Neural cell (in vitro differentiated cells): ENCODE results near the gene TPSD1. TPM values are rescaled to one million over a fixed set of nuclear protein-coding genes. Genes with fewer than 3 reads are reported as not detected.

ENCODE experiments used
- H2AFZ ChIP-seq: fragments of 200-600, 300-800 bp; sonication (generic), shearing (Covaris generic); 2 replicates; pipeline ENCODE4 v1.6.0; 2014; ENCODE audit warnings: low read depth, mild to moderate bottlenecking, antibody characterized with exemption, low read length, moderate library complexity
- H3F3A ChIP-seq: fragments of 200-600 bp; shearing (Covaris generic); 2 replicates; pipeline ENCODE4 v1.6.1; 2016; ENCODE audit warnings: mild to moderate bottlenecking, moderate library complexity, mixed read lengths, antibody characterized with exemption, low read length; ENCODE audit not compliant: insufficient read depth, poor library complexity, severe bottlenecking
- H3K27ac ChIP-seq: fragments of 200-600, 300-800 bp; sonication (generic), shearing (Covaris generic); 2 replicates; pipeline ENCODE4 v1.5.1; 2014; ENCODE audit warnings: mild to moderate bottlenecking, low read length, moderate library complexity
- H3K27me3 ChIP-seq: fragments of 300-800, 200-600 bp; sonication (generic), shearing (Covaris generic); 2 replicates; pipeline ENCODE4 v1.6.0; 2014; ENCODE audit warnings: mild to moderate bottlenecking, low read depth, low read length, moderate library complexity; ENCODE audit not compliant: insufficient read depth
- H3K36me3 ChIP-seq: fragments of 300-800, 200-600 bp; sonication (generic), shearing (Covaris generic); 2 replicates; pipeline ENCODE4 v1.5.1; 2014; ENCODE audit warnings: mild to moderate bottlenecking, antibody characterized with exemption, low read length, moderate library complexity; ENCODE audit not compliant: insufficient read depth
- H3K4me2 ChIP-seq: fragments of 300-800, 200-600 bp; sonication (generic), shearing (Covaris generic); 2 replicates; pipeline ENCODE4 v1.6.0; 2014; ENCODE audit warnings: mild to moderate bottlenecking, low read length
- H3K4me3 ChIP-seq: fragments of 300-800, 200-600 bp; sonication (generic), shearing (Covaris generic); 2 replicates; pipeline ENCODE4 v1.5.1; 2014; ENCODE audit warnings: mild to moderate bottlenecking, low read length, moderate library complexity
- H3K79me2 ChIP-seq: fragments of 200-600 bp; shearing (Covaris generic); replicated peaks from 2 replicates; pipeline ENCODE4 v1.6.0; 2014; ENCODE audit warnings: mild to moderate bottlenecking, low read length, moderate library complexity; ENCODE audit not compliant: insufficient read depth
- H3K9ac ChIP-seq: fragments of 300-800, 200-600 bp; sonication (generic), shearing (Covaris generic); 2 replicates; pipeline ENCODE4 v1.6.1; 2016; ENCODE audit warnings: mild to moderate bottlenecking, low read length, mixed read lengths
- H3K9me2 ChIP-seq: fragments of 200-600 bp; shearing (Covaris generic); 2 replicates; pipeline ENCODE4 v1.6.1; 2016; ENCODE audit warnings: mild to moderate bottlenecking, low read length, mixed read lengths; ENCODE audit not compliant: insufficient read depth
- H3K9me3 ChIP-seq: fragments of 200-600, 300-800 bp; sonication (generic), shearing (Covaris generic); 2 replicates; pipeline ENCODE4 v1.6.1; 2016; ENCODE audit warnings: mild to moderate bottlenecking, mixed run types, low read length, moderate library complexity, mixed read lengths
- H4K20me1 ChIP-seq: fragments of 200-600 bp; shearing (Covaris generic); 2 replicates; pipeline ENCODE4 v1.6.1; 2016; ENCODE audit warnings: mild to moderate bottlenecking, mixed run types; ENCODE audit not compliant: insufficient read depth
- EP300 ChIP-seq: fragments of 450-650 bp; conservative IDR thresholded peaks from 2 replicates; pipeline ENCODE4 v1.6.1; 2014; ENCODE audit warnings: antibody characterized with exemption, mild to moderate bottlenecking, moderate library complexity; ENCODE audit not compliant: poor library complexity, severe bottlenecking
- EZH2 ChIP-seq: fragments of 200-600, 300-800 bp; shearing (Covaris generic), sonication (generic); IDR thresholded peaks from 2 replicates; pipeline ENCODE4 v1.6.1; 2014; ENCODE audit warnings: antibody characterized with exemption, low read length, borderline replicate concordance, mild to moderate bottlenecking; ENCODE audit not compliant: insufficient read depth, poor library complexity, severe bottlenecking
- MXI1 ChIP-seq: fragments of 450-650 bp; conservative IDR thresholded peaks from 2 replicates; pipeline ENCODE4 v1.6.1; 2014; ENCODE audit warnings: antibody characterized with exemption, mild to moderate bottlenecking; ENCODE audit not compliant: poor library complexity, severe bottlenecking
- POLR2AphosphoS5 ChIP-seq: IDR thresholded peaks from 2 replicates; pipeline ENCODE4 v1.6.1; 2012
- RAD21 ChIP-seq: fragments of 450-650 bp; conservative IDR thresholded peaks from 2 replicates; pipeline ENCODE4 v1.6.1; 2014; ENCODE audit warnings: antibody characterized with exemption, mild to moderate bottlenecking, moderate library complexity
- SMC3 ChIP-seq: fragments of 450-650 bp; conservative IDR thresholded peaks from 2 replicates; pipeline ENCODE4 v1.6.1; 2014; ENCODE audit warnings: antibody characterized with exemption, mild to moderate bottlenecking, moderate library complexity; ENCODE audit not compliant: poor library complexity
- TAF1 ChIP-seq: IDR thresholded peaks from 2 replicates; pipeline ENCODE4 v1.6.1; 2012; ENCODE audit warnings: low read depth
- polyA plus RNA-seq: library from polyadenylated mRNA; depleted of rRNA; stranded (reverse); fragments of >200 nt; gene quantifications from 2 replicates; pipeline ENCODE4 v1.2.3, GENCODE V29; 2014
- TF ChIP-seq, protein P1 (sequence below): IDR thresholded peaks from 2 replicates; pipeline ENCODE4 v1.6.1; 2012; ENCODE audit warnings: borderline replicate concordance
- TF ChIP-seq, protein P2 (sequence below): fragments of 450-650 bp; IDR thresholded peaks from 2 replicates; pipeline ENCODE4 v1.5.1; 2014; ENCODE audit warnings: antibody characterized with exemption, mild to moderate bottlenecking, moderate library complexity; ENCODE audit not compliant: poor library complexity, severe bottlenecking

The TPSD1 gene
- polyA plus RNA-seq, 1 donor from 2014 or later, result not detected

DNA sequence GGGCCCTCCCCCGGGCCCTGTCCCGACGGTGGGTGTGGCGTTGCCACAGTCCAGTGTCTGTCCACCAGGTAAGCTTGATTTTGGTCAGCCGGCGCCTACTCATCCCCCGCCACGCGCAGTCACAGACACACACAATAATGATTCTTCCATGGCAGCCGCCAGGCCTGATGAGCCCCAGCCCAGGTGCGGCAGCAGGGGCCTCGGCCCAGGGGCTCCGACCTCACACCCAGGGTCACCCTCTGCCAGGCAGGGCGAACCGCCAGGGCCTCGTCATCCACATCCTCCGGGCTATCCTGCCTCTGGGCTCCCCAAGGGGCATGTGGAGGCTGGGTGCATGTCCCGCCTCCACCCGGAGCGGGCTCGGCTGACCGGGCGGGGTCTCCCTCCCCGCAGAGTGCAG lies 38.3 kb upstream of the TPSD1 start:
- no peaks in the 10 kb centered on the region for H3K9me2 ChIP-seq
- no peaks in the 10 kb centered on the region for H3K79me2 ChIP-seq
- H3F3A ChIP-seq, result no peaks in the 10 kb centered on the region
- no peak overlapping the region for H3K4me3 ChIP-seq
- H2AFZ ChIP-seq, result no peak overlapping the region
- no peak overlapping the region for H3K27ac ChIP-seq
- TF ChIP-seq MXI1, result no peak
- no peak for TF ChIP-seq POLR2AphosphoS5
- TF ChIP-seq, protein P1, sequence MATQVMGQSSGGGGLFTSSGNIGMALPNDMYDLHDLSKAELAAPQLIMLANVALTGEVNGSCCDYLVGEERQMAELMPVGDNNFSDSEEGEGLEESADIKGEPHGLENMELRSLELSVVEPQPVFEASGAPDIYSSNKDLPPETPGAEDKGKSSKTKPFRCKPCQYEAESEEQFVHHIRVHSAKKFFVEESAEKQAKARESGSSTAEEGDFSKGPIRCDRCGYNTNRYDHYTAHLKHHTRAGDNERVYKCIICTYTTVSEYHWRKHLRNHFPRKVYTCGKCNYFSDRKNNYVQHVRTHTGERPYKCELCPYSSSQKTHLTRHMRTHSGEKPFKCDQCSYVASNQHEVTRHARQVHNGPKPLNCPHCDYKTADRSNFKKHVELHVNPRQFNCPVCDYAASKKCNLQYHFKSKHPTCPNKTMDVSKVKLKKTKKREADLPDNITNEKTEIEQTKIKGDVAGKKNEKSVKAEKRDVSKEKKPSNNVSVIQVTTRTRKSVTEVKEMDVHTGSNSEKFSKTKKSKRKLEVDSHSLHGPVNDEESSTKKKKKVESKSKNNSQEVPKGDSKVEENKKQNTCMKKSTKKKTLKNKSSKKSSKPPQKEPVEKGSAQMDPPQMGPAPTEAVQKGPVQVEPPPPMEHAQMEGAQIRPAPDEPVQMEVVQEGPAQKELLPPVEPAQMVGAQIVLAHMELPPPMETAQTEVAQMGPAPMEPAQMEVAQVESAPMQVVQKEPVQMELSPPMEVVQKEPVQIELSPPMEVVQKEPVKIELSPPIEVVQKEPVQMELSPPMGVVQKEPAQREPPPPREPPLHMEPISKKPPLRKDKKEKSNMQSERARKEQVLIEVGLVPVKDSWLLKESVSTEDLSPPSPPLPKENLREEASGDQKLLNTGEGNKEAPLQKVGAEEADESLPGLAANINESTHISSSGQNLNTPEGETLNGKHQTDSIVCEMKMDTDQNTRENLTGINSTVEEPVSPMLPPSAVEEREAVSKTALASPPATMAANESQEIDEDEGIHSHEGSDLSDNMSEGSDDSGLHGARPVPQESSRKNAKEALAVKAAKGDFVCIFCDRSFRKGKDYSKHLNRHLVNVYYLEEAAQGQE, result no peak
- TF ChIP-seq EP300, result no peak
- TF ChIP-seq SMC3, result no peak
- no peak for TF ChIP-seq RAD21
- no peak for TF ChIP-seq TAF1
- no peak for TF ChIP-seq EZH2
- TF ChIP-seq, protein P2, sequence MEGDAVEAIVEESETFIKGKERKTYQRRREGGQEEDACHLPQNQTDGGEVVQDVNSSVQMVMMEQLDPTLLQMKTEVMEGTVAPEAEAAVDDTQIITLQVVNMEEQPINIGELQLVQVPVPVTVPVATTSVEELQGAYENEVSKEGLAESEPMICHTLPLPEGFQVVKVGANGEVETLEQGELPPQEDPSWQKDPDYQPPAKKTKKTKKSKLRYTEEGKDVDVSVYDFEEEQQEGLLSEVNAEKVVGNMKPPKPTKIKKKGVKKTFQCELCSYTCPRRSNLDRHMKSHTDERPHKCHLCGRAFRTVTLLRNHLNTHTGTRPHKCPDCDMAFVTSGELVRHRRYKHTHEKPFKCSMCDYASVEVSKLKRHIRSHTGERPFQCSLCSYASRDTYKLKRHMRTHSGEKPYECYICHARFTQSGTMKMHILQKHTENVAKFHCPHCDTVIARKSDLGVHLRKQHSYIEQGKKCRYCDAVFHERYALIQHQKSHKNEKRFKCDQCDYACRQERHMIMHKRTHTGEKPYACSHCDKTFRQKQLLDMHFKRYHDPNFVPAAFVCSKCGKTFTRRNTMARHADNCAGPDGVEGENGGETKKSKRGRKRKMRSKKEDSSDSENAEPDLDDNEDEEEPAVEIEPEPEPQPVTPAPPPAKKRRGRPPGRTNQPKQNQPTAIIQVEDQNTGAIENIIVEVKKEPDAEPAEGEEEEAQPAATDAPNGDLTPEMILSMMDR, result no peak
- H3K9ac ChIP-seq, result no peak overlapping the region
- H4K20me1 ChIP-seq, result no peaks in the 10 kb centered on the region
- no peaks in the 10 kb centered on the region for H3K27me3 ChIP-seq
- H3K9me3 ChIP-seq, result no peaks in the 10 kb centered on the region
- H3K4me2 ChIP-seq, result no peak overlapping the region
- H3K36me3 ChIP-seq, result no peaks in the 10 kb centered on the region

DNA sequence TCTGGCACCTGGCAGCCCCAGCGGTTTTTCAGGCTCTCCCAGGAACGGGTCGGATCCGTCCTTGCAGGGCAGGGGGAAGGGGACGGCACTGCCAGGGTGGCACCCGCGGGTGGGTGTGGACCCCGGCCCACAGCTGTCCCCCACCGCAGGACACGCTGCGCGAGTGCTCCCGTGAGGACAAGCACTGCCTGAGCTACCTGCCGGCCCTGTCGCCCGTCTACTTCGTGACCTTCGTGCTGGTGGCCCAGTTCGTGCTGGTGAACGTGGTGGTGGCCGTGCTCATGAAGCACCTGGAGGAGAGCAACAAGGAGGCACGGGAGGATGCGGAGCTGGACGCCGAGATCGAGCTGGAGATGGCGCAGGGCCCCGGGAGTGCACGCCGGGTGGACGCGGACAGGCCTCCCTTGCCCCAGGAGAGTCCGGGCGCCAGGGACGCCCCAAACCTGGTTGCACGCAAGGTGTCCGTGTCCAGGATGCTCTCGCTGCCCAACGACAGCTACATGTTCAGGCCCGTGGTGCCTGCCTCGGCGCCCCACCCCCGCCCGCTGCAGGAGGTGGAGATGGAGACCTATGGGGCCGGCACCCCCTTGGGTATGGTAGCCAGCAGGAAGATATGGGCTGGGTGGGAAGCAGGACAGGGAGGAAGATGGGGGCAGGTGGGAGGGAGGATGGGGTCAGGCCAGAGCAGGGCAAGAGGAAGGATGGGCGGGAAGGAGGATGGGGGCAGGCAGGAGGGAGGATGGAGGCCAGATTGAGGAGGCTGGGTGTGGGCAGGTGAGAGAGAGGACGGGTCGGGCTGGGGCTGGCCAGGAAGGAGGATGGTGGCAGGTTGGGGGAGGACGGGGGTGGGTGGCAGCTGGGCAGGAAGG lies 37.6 kb upstream of the TPSD1 start:
- H3K27me3 ChIP-seq, result no peaks in the 10 kb centered on the region
- TF ChIP-seq, protein P1, result no peak
- TF ChIP-seq EP300 (no peak), RAD21 (no peak), EZH2 (no peak)
- TF ChIP-seq, protein P2, result no peak
- no peaks in the 10 kb centered on the region for H3K36me3 ChIP-seq
- no peaks in the 10 kb centered on the region for H3K9me2 ChIP-seq
- no peaks in the 10 kb centered on the region for H3K9me3 ChIP-seq
- no peak overlapping the region for H3K9ac ChIP-seq
- H3K4me3 ChIP-seq, result no peak overlapping the region
- no peaks in the 10 kb centered on the region for H3F3A ChIP-seq
- no peak overlapping the region for H3K27ac ChIP-seq
- no peaks in the 10 kb centered on the region for H3K79me2 ChIP-seq
- H2AFZ ChIP-seq, result no peak overlapping the region
- H3K4me2 ChIP-seq, result no peak overlapping the region
- H4K20me1 ChIP-seq, result no peaks in the 10 kb centered on the region
